Right ventricle myocardium inferior (tissue), 1 donor: Measurements from ENCODE around the gene ZNF469. TPM values are rescaled to one million over a fixed set of nuclear protein-coding genes. Genes with fewer than 3 reads are reported as not detected.

Source experiments
- ATAC-seq: fragments of 200-7000 bp; cut with Tn5 transposase; one replicate; pipeline ENCODE4 v1.9.1; 2020; ENCODE audit warnings: mild to moderate bottlenecking, moderate library complexity
- DNase-seq: peaks from one replicate; pipeline ENCODE4 v3.0.0; 2021; ENCODE audit errors: missing footprints
- intact Hi-C: fragments of 100-400 bp; cut with DNase I; formaldehyde crosslinking; loops from one replicate; pipeline ENCODE4 v1.11.0; 2022
- total RNA-seq: library from RNA; stranded (reverse); fragmentation: NEBNext Ultra II Directional; extraction: Animal tissue kit (Norgen Biotek cat#: 25700); gene quantifications from one replicate; pipeline ENCODE4 v1.2.1, GENCODE V29; 2021
- donor health status: DM: no; HTN: yes; CAD: no; lungs with severe emphysema.

ZNF469 gene
- total RNA-seq, 1 donor from 2014 or later, result 0.92 TPM

DNA sequence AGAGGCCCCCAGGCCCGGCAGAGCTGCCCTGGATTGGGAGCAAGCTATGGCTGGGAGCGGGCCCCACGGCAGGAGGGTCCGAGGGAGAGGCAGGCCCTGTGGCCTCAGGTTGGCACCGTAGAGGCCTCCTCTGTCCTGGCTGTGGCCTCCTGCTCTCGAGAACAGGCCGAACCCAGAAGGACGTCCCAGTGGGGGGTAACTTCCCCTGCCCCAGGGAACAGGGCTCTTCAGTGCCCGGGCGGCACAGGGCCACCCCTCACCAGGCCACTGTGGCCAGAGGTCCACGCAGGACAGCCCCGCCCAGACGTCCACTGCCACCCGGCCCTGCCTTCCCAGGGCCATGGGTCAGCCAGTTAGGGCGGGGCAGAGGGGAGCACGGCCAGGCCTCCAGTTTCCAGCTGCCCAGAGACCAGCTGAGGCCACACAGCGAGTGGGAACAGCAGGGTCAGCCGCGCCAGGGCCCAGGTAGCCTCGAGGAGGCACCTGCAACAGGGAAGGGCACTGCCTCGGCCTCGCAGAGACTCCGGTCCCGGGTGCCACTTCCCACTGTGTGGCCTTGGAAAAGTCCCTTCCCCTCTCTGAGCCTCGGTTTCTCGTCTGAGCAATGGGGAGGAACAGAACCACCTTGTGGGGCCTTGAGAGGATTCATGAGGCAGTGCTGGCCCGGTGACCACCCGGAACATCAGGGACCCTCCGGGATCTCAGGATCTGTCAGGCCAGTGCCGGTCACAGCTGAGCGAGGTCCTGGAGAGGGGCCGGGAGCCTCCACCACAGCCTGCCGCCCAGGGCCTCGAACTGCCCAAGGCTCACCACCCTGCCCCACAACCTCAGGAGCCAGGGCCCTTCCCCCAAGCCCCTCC lies 32.0 kb downstream of the ZNF469 start:
- no peak for DNase-seq
- ATAC-seq, result no peak
- intact Hi-C loops, result no loop called here

DNA sequence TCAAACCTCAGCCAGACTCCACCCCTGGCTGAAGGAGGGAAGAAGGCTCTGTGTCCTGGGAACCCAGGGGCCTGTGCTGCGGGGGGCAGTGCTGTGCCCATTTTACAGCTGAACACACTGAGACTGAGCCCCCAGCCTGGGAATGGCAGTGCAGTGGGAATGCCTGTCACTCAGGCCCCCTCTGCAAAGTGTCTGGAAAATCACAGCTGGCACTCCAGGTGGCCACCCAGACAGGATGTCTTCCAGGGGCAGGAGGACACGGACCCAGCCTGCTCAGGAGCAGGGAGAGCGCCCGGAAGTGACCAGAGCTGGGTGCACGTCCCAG lies 32.6 kb downstream of the ZNF469 start:
- intact Hi-C loops, result no loop called here
- no peak for DNase-seq

DNA sequence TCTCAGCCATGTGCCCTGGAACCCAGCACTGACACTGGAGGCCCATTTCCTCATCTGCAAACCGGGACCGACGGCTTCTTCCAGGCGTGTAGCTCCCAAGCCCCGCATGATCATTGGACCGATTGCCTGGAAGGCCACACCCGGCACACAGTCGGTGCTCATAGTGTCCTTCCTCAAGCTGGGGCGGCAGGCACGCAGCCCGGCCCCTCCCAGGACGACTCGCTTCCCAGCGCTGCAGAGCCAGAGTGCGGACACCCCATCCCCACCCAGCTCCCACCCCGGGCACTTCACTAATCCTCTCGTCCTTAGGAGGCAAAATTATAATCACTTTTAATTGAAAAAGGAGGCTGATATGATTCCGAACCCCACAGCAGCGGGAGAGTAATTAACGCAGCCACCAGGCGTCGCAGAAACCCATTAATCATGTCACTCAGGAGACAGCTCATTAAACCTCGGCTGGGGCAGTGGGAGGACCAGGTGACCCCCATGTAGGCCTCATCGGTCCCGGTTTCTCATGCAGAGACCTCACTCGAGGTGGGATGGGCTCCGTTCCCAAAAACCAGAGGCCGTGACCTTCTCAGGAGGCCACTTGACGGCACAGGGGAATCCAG lies 33.1 kb downstream of the ZNF469 start:
- intact Hi-C loops, result no loop called here
- ATAC-seq (no peak), DNase-seq (no peak)

More for the DNA sequence above, 32.6 kb downstream of the ZNF469 start:
- no peak for ATAC-seq

GRCh38 chr16:88416686-88417085 lies 33.9 kb downstream of the ZNF469 start:
- no peak for ATAC-seq

DNA sequence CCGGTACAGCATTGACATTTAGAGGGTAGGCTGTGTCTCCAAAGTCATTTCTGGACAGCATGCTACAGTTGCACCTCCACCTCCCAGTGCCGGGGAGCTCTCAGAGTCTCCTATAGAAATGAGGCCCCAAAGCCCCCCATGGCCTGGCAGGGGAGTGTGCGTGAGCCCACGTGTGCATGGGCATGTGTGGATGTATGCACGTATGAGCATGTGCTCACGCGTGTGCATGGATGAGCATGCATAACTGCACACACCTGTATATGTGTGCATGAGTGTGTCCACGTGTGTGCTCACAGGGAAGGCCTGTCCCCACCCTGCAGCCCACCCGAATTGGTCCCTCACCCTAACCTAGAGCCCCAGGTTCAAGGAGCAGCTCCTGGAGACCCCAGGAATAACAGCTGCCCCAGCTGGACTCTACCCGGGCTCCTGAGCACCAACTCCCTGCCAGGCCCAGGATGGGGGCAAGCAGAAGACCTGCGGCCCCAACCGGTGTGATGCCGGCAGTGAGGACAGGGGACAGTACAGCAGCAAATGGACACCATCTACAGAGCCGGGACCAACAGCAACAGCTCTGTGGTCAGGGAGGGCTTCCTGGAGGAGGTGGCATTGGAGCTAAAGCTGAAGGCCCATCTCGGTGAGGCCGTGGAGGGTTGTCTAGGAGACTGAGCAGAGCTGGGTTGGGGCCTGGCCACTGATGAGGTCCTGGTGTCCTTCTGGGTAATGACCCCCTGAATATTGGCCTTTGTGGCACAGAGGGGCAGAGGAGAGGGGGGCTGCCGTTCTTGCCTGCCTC lies 35.1 kb downstream of the ZNF469 start:
- no peak for ATAC-seq
- intact Hi-C loops, result no loop called here
- no peak for DNase-seq

More at GRCh38 chr16:88416686-88417085, 33.9 kb downstream of the ZNF469 start:
- intact Hi-C loops, result no loop called here
- DNase-seq, result no peak

GRCh38 chr16:88418869-88419268 lies 36.1 kb downstream of the ZNF469 start:
- ATAC-seq (no peak), DNase-seq (no peak)
- intact Hi-C loops, result no loop called here

DNA sequence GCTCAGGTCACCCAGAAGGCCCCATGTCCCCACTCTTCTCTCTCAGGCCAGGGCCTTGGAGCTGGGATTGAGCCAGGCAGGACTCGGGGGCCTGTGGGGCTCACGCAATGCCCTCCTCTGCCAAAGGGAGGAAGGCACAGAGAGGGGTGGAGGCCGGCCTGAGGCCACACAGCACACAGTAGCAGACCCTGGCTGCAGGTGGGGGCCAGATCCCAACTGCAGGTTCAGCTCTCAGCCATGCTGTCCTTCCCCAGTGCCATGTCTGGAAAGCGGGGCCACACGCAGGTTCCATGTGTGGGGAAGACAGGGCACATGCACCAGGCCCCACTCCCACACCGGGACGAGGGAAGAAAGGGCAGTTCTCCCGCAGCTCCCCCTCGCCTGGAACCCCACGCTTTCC lies 37.0 kb downstream of the ZNF469 start:
- intact Hi-C loops, result no loop called here
- DNase-seq (no peak), ATAC-seq (no peak)

GRCh38 chr16:88420496-88420895 lies 37.7 kb downstream of the ZNF469 start:
- intact Hi-C loops, result no loop called here
- no peak for DNase-seq
- ATAC-seq, result no peak

DNA sequence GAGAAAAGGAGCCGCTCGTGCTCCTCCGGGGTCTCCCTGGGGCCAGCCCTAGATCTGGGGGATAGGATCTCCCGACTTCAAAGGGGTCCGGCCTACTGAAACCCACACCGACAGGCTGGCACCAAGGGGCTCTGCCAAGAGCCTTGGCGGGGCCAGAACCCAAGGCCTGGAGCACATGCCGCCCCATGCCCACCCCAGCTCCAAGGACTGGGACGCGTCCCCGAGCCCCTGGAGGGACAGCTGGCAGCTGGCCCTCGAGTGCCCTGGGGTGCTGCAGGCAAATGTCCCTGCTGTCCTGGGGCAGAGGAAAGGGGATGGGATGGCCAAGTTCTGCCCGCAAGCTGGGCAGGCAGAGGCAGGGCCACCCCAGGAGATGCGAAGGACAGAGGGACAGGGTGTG lies 38.5 kb downstream of the ZNF469 start:
- intact Hi-C loops, result no loop called here
- DNase-seq (no peak), ATAC-seq (no peak)

DNA sequence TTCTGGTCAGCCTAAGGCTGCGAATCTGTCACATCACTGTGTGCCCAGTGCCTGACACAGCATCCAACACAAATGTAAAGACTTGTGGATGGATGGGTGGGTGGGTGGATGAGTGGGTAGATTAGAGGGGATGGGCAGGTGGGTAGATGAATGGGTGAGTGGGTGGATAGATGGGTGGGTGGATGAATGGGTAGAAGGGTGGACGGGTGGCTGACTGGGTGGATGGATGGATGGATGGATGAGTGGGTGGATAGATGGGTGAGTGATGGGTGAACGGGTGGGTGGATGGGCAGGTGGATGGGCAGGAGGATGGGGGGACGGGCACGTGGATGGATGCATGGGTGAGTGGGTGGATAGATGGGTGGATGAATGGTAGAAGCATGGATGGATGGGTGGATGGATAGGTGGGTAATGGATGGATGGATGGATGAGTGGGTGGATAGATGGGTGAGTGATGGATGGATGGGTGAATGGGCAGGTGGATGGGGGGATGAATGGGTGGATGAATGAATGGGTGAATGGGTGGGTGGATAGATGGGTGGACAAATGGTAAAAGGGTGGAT lies 39.2 kb downstream of the ZNF469 start:
- intact Hi-C loops, result no loop called here
- ATAC-seq (no peak), DNase-seq (no peak)

GRCh38 chr16:88422733-88423447 lies 40.1 kb downstream of the ZNF469 start:
- ATAC-seq, result no peak
- intact Hi-C loops, result no loop called here
- DNase-seq, result no peak

DNA sequence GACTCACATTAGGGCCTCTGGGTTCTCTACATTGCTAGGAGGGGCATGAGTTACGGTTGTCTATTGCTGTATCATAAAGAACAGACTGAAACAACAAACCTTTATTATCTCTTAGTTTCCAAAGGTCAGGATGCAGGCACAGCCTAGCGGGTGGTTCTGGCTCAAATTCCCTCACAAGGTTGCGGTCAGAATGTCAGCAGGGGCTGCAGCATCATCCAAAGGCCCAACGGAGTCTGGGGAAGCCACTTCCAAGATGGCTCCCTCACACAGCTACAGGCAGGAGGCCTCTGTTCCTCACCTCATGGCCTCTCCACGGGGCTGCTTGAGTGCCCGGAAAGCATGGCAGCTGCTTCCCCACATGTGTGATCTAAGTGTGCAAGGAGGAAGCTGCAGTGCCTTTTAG lies 40.7 kb downstream of the ZNF469 start:
- intact Hi-C loops, result no loop called here
- ATAC-seq (no peak), DNase-seq (no peak)

DNA sequence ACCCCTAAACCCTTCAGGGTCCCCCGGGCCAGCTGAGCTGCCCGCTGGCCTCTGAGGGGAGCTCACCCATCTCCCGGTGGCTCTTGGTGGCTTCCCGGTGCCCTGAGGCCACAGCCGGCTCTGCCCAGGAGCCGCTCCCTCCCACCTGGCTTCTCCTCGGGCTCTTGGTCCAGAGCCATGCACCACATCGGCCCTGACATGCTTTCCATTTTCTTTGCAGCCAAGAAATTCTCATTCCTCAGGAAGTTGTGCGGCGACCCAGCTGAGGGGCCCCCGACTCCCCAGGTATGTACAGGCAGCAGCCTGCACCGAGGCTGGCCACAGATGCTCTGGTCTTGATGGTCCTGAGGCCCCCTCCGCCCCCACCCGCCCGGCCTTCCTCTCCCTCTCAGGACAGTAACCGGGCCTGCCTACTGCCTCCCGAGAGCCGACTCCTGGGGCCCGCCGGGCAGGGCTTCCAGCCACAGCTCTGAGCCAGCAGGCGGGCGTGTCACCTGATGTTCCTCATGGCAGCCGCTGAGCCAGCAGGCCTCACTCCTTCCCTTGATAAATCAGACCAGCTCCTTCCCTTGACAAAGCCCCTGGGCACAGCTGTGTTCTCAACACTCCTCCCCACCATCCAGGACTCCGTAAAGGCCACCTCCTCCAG lies 42.0 kb downstream of the ZNF469 start:
- ATAC-seq, result no peak
- DNase-seq, result no peak
- intact Hi-C loops, result no loop called here

DNA sequence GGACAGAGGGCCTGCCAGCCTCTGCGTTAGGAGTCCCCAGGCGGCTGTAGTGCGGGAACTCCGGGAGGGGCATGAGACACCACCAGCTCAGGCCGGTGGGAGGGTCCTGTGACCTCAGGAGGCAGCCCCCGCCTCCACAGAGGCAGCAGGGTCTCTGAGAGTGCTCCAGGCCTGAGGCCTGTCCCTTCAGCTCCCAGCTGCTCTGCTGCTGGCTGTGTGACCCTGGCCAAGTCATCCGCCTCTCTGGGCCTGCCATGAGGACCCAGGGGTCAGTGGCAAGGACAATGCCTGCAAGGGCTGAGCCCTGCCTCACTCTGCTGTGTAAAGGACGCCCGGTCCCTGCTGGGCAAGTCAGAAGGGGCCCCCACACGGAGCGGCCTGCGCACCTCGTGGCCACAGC lies 43.3 kb downstream of the ZNF469 start:
- intact Hi-C loops, result no loop called here
- no peak for DNase-seq
- ATAC-seq, result no peak

GRCh38 chr16:88427376-88427775 lies 44.6 kb downstream of the ZNF469 start:
- intact Hi-C loops, result no loop called here
- no peak for ATAC-seq
- DNase-seq, result no peak

GRCh38 chr16:88428156-88428555 lies 45.4 kb downstream of the ZNF469 start:
- ATAC-seq (no peak), DNase-seq (no peak)
- intact Hi-C loops, result no loop called here

DNA sequence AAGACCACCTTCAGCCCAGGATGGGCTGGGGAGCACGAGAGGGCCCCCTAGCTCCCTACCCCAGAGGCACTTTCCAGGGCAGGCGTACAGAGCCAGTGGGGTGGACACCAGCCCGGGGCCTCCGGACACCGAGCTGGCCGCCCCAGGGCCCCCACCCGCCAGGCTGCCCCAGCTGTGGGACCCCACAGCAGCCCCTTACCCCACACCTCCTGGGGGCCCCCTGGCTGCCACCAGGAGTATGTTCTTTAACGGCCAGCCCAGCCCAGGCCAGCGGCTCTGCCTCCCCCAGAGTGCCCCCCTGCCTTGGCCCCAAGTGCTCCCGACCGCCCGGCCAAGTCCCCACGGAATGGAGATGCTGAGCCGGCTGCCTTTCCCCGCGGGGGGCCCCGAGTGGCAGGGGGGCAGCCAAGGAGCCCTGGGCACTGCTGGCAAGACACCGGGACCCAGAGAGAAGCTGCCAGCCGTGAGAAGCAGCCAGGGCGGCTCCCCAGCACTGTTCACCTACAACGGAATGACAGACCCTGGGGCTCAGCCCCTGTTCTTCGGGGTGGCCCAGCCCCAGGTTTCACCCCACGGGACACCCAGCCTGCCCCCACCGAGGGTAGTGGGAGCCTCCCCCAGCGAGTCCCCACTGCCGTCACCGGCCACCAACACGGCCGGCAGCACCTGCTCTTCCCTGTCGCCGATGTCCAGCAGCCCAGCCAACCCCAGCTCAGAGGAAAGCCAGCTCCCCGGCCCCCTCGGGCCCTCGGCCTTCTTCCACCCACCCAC lies 46.0 kb downstream of the ZNF469 start:
- ATAC-seq (no peak), DNase-seq (no peak)
- intact Hi-C loops, result no loop called here
